ENCODE measurements around the gene MUC13. TPM values are rescaled to one million over a fixed set of nuclear protein-coding genes. Genes with fewer than 3 reads are reported as not detected.

Gene MUC13
- polyA plus RNA-seq, 1 donor from 2014 or later = not detected

GRCh38 chr3:124926426-124927101, 8.0 kb downstream of the MUC13 start:
- Histone ChIP-seq H2AFZ (ENCODE audit: low read depth, low read length) (no peak overlapping the region), H3K27ac (ENCODE audit: low read length) (no peak overlapping the region), H3K4me3 (ENCODE audit: low read length) (no peak overlapping the region), H3K4me2 (ENCODE audit: low read length) (no peak overlapping the region), H3F3A (ENCODE audit: insufficient read depth, low read length, poor library complexity, severe bottlenecking) (no peaks in the 10 kb centered on the region), H3K9ac (ENCODE audit: low read length) (no peak overlapping the region), H3K79me2 (replicated peaks; ENCODE audit: insufficient read depth, low read length) (no peaks in the 10 kb centered on the region), H3K9me2 (ENCODE audit: insufficient read depth, low read length) (no peaks in the 10 kb centered on the region), H3K27me3 (ENCODE audit: insufficient read depth, low read depth, low read length) (no peaks in the 10 kb centered on the region), H4K20me1 (ENCODE audit: insufficient read depth) (no peaks in the 10 kb centered on the region), H3K9me3 (ENCODE audit: low read length) (no peaks in the 10 kb centered on the region), H3K36me3 (ENCODE audit: insufficient read depth, low read length) (no peaks in the 10 kb centered on the region)
- TF ChIP-seq POLR2AphosphoS5 (IDR thresholded peaks at IDR 0.05) = no peak
- TF ChIP-seq MXI1 (conservative IDR thresholded peaks at IDR 0.05; ENCODE audit: poor library complexity, severe bottlenecking) = no peak
- TF ChIP-seq RAD21 (conservative IDR thresholded peaks at IDR 0.05) = no peak
- TF ChIP-seq, protein P1, sequence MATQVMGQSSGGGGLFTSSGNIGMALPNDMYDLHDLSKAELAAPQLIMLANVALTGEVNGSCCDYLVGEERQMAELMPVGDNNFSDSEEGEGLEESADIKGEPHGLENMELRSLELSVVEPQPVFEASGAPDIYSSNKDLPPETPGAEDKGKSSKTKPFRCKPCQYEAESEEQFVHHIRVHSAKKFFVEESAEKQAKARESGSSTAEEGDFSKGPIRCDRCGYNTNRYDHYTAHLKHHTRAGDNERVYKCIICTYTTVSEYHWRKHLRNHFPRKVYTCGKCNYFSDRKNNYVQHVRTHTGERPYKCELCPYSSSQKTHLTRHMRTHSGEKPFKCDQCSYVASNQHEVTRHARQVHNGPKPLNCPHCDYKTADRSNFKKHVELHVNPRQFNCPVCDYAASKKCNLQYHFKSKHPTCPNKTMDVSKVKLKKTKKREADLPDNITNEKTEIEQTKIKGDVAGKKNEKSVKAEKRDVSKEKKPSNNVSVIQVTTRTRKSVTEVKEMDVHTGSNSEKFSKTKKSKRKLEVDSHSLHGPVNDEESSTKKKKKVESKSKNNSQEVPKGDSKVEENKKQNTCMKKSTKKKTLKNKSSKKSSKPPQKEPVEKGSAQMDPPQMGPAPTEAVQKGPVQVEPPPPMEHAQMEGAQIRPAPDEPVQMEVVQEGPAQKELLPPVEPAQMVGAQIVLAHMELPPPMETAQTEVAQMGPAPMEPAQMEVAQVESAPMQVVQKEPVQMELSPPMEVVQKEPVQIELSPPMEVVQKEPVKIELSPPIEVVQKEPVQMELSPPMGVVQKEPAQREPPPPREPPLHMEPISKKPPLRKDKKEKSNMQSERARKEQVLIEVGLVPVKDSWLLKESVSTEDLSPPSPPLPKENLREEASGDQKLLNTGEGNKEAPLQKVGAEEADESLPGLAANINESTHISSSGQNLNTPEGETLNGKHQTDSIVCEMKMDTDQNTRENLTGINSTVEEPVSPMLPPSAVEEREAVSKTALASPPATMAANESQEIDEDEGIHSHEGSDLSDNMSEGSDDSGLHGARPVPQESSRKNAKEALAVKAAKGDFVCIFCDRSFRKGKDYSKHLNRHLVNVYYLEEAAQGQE (IDR thresholded peaks at IDR 0.05; ENCODE audit: borderline replicate concordance) = no peak
- no peak for TF ChIP-seq EZH2 (IDR thresholded peaks at IDR 0.05; ENCODE audit: borderline replicate concordance, insufficient read depth, low read length, poor library complexity, severe bottlenecking)
- no peak for TF ChIP-seq TAF1 (IDR thresholded peaks at IDR 0.05; ENCODE audit: low read depth)
- TF ChIP-seq CTCF (IDR thresholded peaks at IDR 0.05; ENCODE audit: poor library complexity, severe bottlenecking) = no peak
- no peak for TF ChIP-seq EP300 (conservative IDR thresholded peaks at IDR 0.05; ENCODE audit: poor library complexity, severe bottlenecking)
- no peak for TF ChIP-seq SMC3 (conservative IDR thresholded peaks at IDR 0.05; ENCODE audit: poor library complexity)

DNA sequence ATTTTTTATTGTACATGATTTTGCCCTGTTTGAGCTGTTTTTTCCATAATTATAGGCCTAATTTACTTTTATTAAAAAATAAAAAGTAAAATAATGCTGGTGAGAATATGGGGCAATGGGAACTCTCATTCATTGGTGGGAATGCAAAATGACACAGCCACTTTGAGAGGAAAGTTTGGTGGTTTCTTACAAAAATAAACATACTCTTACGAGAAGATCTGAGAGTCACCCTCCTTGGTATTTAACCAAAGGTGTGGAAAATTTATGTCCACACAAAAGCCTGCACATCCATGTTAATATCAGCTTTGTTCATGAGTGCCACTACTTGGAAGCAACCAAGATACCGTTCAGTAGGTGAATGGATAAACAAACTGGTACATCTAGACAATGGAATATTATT, 9.8 kb downstream of the MUC13 start:
- TF ChIP-seq MXI1 (conservative IDR thresholded peaks at IDR 0.05; ENCODE audit: poor library complexity, severe bottlenecking) = no peak
- TF ChIP-seq RAD21 (conservative IDR thresholded peaks at IDR 0.05) = no peak
- TF ChIP-seq CTCF (IDR thresholded peaks at IDR 0.05; ENCODE audit: poor library complexity, severe bottlenecking) = no peak
- TF ChIP-seq, protein P1 (IDR thresholded peaks at IDR 0.05; ENCODE audit: borderline replicate concordance) = no peak
- TF ChIP-seq SMC3 (conservative IDR thresholded peaks at IDR 0.05; ENCODE audit: poor library complexity) = no peak
- TF ChIP-seq EP300 (conservative IDR thresholded peaks at IDR 0.05; ENCODE audit: poor library complexity, severe bottlenecking) = no peak
- TF ChIP-seq POLR2AphosphoS5 (IDR thresholded peaks at IDR 0.05) = no peak
- Histone ChIP-seq H4K20me1 (ENCODE audit: insufficient read depth) (no peaks in the 10 kb centered on the region), H3K36me3 (ENCODE audit: insufficient read depth, low read length) (no peaks in the 10 kb centered on the region), H3K27ac (ENCODE audit: low read length) (no peak overlapping the region), H2AFZ (ENCODE audit: low read depth, low read length) (no peak overlapping the region), H3K9ac (ENCODE audit: low read length) (no peak overlapping the region), H3K27me3 (ENCODE audit: insufficient read depth, low read depth, low read length) (no peaks in the 10 kb centered on the region), H3K4me2 (ENCODE audit: low read length) (no peak overlapping the region), H3F3A (ENCODE audit: insufficient read depth, low read length, poor library complexity, severe bottlenecking) (no peaks in the 10 kb centered on the region), H3K79me2 (replicated peaks; ENCODE audit: insufficient read depth, low read length) (no peaks in the 10 kb centered on the region), H3K9me2 (ENCODE audit: insufficient read depth, low read length) (no peaks in the 10 kb centered on the region), H3K4me3 (ENCODE audit: low read length) (no peak overlapping the region), H3K9me3 (ENCODE audit: low read length) (no peaks in the 10 kb centered on the region)

Measured in neural cell (in vitro differentiated cells).